GM12878 (cell line): Measurements from ENCODE around the gene ITPR2. TPM values are rescaled to one million over a fixed set of nuclear protein-coding genes. Genes with fewer than 3 reads are reported as not detected.
A peak's percentile ranks its signal among the peaks of the same experiment; 100 is the strongest.

Experiments used
- BCL3 ChIP-seq: IDR thresholded peaks from 2 replicates; pipeline ENCODE4 v1.6.1; 2011; ENCODE audit warnings: borderline replicate concordance, low read depth, mild to moderate bottlenecking, moderate library complexity, low read length; ENCODE audit not compliant: insufficient read depth, poor library complexity, severe bottlenecking
- HCFC1 ChIP-seq: fragments of 150-350 bp; IDR thresholded peaks from 2 replicates; pipeline ENCODE4 v1.6.1; 2014; ENCODE audit warnings: low read length
- IKZF2 ChIP-seq, 2 experiments: fragments of 450-650 bp; IDR thresholded peaks; 2 replicates each; pipeline ENCODE4 v1.6.1; 2017; ENCODE audit warnings: mild to moderate bottlenecking in 2 of 2, moderate library complexity in 2 of 2
- IRF3 ChIP-seq: fragments of 450-650 bp; IDR thresholded peaks from 2 replicates; pipeline ENCODE4 v1.6.1; 2014; ENCODE audit warnings: mild to moderate bottlenecking
- IRF4 ChIP-seq: IDR thresholded peaks from 2 replicates; pipeline ENCODE4 v1.6.1; 2011; ENCODE audit warnings: low read depth, low read length
- KDM1A ChIP-seq: fragments of 200-600 bp; sonication (generic); IDR thresholded peaks from 2 replicates; pipeline ENCODE4 v1.6.1; 2016; ENCODE audit warnings: borderline replicate concordance
- MTA2 ChIP-seq: fragments of 450-650 bp; IDR thresholded peaks from 2 replicates; pipeline ENCODE4 v1.6.1; 2016; ENCODE audit warnings: low read depth, mild to moderate bottlenecking, moderate library complexity
- NFYB ChIP-seq: IDR thresholded peaks from 2 replicates; pipeline ENCODE4 v1.6.1; 2011; ENCODE audit warnings: low read depth, mild to moderate bottlenecking, low read length, improper control_type of control experiment, moderate library complexity; ENCODE audit not compliant: insufficient read depth
- NKRF ChIP-seq: fragments of 450-650 bp; conservative IDR thresholded peaks from 2 replicates; pipeline ENCODE4 v1.6.1; 2017; ENCODE audit warnings: mild to moderate bottlenecking, moderate library complexity
- PAX8 ChIP-seq: fragments of 450-650 bp; IDR thresholded peaks from 2 replicates; pipeline ENCODE4 v1.6.1; 2017; ENCODE audit warnings: mild to moderate bottlenecking, moderate library complexity
- PBX3 ChIP-seq: IDR thresholded peaks from 2 replicates; pipeline ENCODE4 v1.6.1; 2011; ENCODE audit warnings: mild to moderate bottlenecking, low read depth, low read length, moderate library complexity; ENCODE audit not compliant: insufficient replicate concordance
- POLR2A ChIP-seq: IDR thresholded peaks from 2 replicates; pipeline ENCODE4 v1.6.1; 2011; ENCODE audit warnings: low read depth, mild to moderate bottlenecking, low read length
- POLR2AphosphoS2 ChIP-seq: IDR thresholded peaks from 2 replicates; pipeline ENCODE4 v1.6.1; 2011; ENCODE audit warnings: low read depth, mild to moderate bottlenecking, low read length, improper control_type of control experiment, moderate library complexity
- RUNX3 ChIP-seq: IDR thresholded peaks from 2 replicates; pipeline ENCODE4 v1.6.1; 2012; ENCODE audit warnings: low read length, inconsistent platforms
- SMARCA5 ChIP-seq: fragments of 450-650 bp; IDR thresholded peaks from 2 replicates; pipeline ENCODE4 v1.6.1; 2017; ENCODE audit warnings: mild to moderate bottlenecking
- SRF ChIP-seq, 2 experiments: IDR thresholded peaks; 2 replicates each; pipeline ENCODE4 v1.6.1; 2011; ENCODE audit warnings: low read depth in 2 of 2, low read length in 2 of 2, mild to moderate bottlenecking in 1 of 2, moderate library complexity in 1 of 2
- TCF12 ChIP-seq: IDR thresholded peaks from 2 replicates; pipeline ENCODE4 v1.6.1; 2011; ENCODE audit warnings: low read depth, mild to moderate bottlenecking, low read length
- ZBTB40 ChIP-seq: fragments of 450-650 bp; IDR thresholded peaks from 2 replicates; pipeline ENCODE4 v1.6.1; 2016; ENCODE audit warnings: mild to moderate bottlenecking, moderate library complexity, borderline replicate concordance
- ZNF274 ChIP-seq: IDR thresholded peaks from one replicate; pipeline ENCODE4 v1.8.0; 2011; ENCODE audit not compliant: insufficient read length, insufficient read depth
- ZSCAN29 ChIP-seq: fragments of 450-650 bp; IDR thresholded peaks from 2 replicates; pipeline ENCODE4 v1.6.1; 2017; ENCODE audit warnings: mild to moderate bottlenecking, moderate library complexity
- polyA plus RNA-seq, 11 experiments: library from polyadenylated mRNA; depleted of rRNA in 4 of 11; unstranded in 6 of 11; stranded (reverse) in 5 of 11; fragments of >200 nt; fragmentation: Nextera tagmentation in 4 of 11; fragmentation: Illumina TruSeq in 1 of 11; extraction: Ambion mirVana in 4 of 11; extraction: Trizol in 1 of 11; gene quantifications; 1 replicate in 1 of 11; 2 replicates in 10 of 11; pipeline versions ENCODE4 v1.2.1 to v1.2.3, GENCODE V29; 2011 to 2016; ENCODE audit warnings: inconsistent platforms in 2 of 11, missing spikeins in 2 of 11, low read depth in 1 of 11
- total RNA-seq, 4 experiments: library from RNA; depleted of rRNA in 3 of 4; stranded (reverse); fragments of >200 nt in 3 of 4; fragmentation: Illumina TruSeq in 1 of 4; extraction: Trizol in 1 of 4; gene quantifications; 2 replicates each; pipeline versions ENCODE4 v1.2.1 to v1.2.3, GENCODE V29; 2013 to 2021
- TF ChIP-seq, protein P1 (sequence below): IDR thresholded peaks from 2 replicates; pipeline ENCODE4 v1.6.1; 2012; ENCODE audit warnings: low read depth, low read length, improper control_type of control experiment

Gene ITPR2
- total and polyA plus RNA-seq, 10 of the 15 experiments (the other 5 are each of a cell fraction or from before 2014, with no cell fraction given) = 7.5 to 76.2 (median 47.1) TPM

DNA sequence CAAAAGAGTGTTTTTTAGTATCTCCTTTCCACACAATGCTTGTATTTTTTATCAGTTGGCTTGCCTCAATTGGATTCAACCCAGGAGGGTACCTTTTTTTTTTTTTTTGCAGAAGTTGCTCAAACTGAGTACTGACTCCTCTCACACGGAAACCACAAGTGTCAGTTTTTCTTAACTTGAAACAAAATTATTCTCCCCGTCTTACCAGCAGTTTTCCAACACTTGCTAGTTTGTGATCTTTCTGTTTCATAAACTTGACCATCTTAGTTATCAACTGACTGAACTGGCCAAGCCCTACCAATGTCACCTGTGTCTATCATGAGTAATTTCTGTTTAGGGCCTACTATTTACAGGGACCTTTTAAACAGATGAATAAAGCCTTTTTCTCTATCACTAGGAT lies 34.1 kb upstream of the ITPR2 start (continued):
- TF ChIP-seq ZBTB40 = no peak
- TF ChIP-seq RUNX3 = peak; percentile 92
- TF ChIP-seq PBX3 = no peak
- TF ChIP-seq, protein P1, sequence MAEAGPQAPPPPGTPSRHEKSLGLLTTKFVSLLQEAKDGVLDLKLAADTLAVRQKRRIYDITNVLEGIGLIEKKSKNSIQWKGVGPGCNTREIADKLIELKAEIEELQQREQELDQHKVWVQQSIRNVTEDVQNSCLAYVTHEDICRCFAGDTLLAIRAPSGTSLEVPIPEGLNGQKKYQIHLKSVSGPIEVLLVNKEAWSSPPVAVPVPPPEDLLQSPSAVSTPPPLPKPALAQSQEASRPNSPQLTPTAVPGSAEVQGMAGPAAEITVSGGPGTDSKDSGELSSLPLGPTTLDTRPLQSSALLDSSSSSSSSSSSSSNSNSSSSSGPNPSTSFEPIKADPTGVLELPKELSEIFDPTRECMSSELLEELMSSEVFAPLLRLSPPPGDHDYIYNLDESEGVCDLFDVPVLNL = no peak
- TF ChIP-seq NKRF = no peak
- TF ChIP-seq MTA2 = peak; percentile 55; the same call in 1 of the 2 replicates
- no peak for TF ChIP-seq KDM1A
- TF ChIP-seq POLR2AphosphoS2 = no peak
- TF ChIP-seq HCFC1 = no peak
- no peak for TF ChIP-seq IRF3
- TF ChIP-seq TCF12 = 0 out of 2 replicates have a peak, but pooled peaks have one; percentile 9
- TF ChIP-seq SRF (IDR thresholded peaks at IDR 0.05; ENCODE audit: low read depth in 2 of 2, low read length in 2 of 2) = no peak
- TF ChIP-seq SMARCA5 = no peak
- TF ChIP-seq IKZF2 (IDR thresholded peaks at IDR 0.05) = peak; percentile 78 to 81; a peak in 2 of 4 replicates
- TF ChIP-seq IRF4 = 0 out of 2 replicates have a peak, but pooled peaks have one; percentile 30
- TF ChIP-seq ZNF274 = no peak
- TF ChIP-seq NFYB = no peak
- no peak for TF ChIP-seq PAX8
- TF ChIP-seq BCL3 = no peak
- TF ChIP-seq ZSCAN29 = no peak
- TF ChIP-seq POLR2A = no peak
